ENCODE measurements around the gene ARHGAP29. TPM values are rescaled to one million over a fixed set of nuclear protein-coding genes. Genes with fewer than 3 reads are reported as not detected.

ARHGAP29 gene
- total RNA-seq, 5 donors from 2014 or later (not counting 1 experiment from before 2014, with no cell fraction given) = 0.13 to 0.54 (median 0.18) TPM; not detected in 2

- H3K9me3 ChIP-seq = no peaks in the 10 kb centered on the region
- POLR2A ChIA-PET = no interaction called here
- no peaks in the 10 kb centered on the region for H3K27me3 ChIP-seq (replicated peaks in 1 of 2; ENCODE audit: control insufficient read depth in 2 of 2, extremely low read depth in 1 of 2, insufficient read depth in 2 of 2, low read length in 1 of 2)
- DNase-seq (no peak), ATAC-seq (replicated peaks in 1 of 4) (no peak)
- H3K4me3 Mint-ChIP-seq = no peak overlapping the region
- WGBS (ENCODE audit: insufficient coverage) = no CpG with 5 or more reads among the region's 2 CpGs
- CTCF ChIA-PET = no interaction called here
- H3K27ac Mint-ChIP-seq = no peak overlapping the region
- H3K9me3 Mint-ChIP-seq = no peaks in the 10 kb centered on the region
- H3K4me3 ChIP-seq (ENCODE audit: control insufficient read depth in 1 of 2, extremely low read depth in 1 of 2, low read length in 1 of 2) = no peak overlapping the region
- H3K4me1 ChIP-seq (ENCODE audit: control insufficient read depth in 1 of 2, extremely low read depth in 1 of 2, insufficient read depth in 2 of 2, low read length in 2 of 2) = no peaks in the 10 kb centered on the region
- no peak overlapping the region for H3K27ac ChIP-seq (ENCODE audit: low read length)
- H3K27me3 Mint-ChIP-seq = peaks cover 11 to 25% of the 10 kb centered on the region in 2 donors
- H3K4me1 Mint-ChIP-seq = no peaks in the 10 kb centered on the region
- no peaks in the 10 kb centered on the region for H3K36me3 ChIP-seq (ENCODE audit: control insufficient read depth in 2 of 2, extremely low read depth in 1 of 2, insufficient read depth in 1 of 2, low read length in 1 of 2)
- no peaks in the 10 kb centered on the region for H3K36me3 Mint-ChIP-seq
These were observed 37.7 kb upstream of the ARHGAP29 start for GRCh38 chr1:94275083-94275482.

GRCh38 chr1:94274561-94274960 lies 37.2 kb upstream of the ARHGAP29 start:
- H3K27ac ChIP-seq (ENCODE audit: low read length) = no peak overlapping the region
- H3K36me3 Mint-ChIP-seq = no peaks in the 10 kb centered on the region
- ATAC-seq (replicated peaks in 1 of 4) (no peak), DNase-seq (no peak)
- H3K27me3 ChIP-seq (replicated peaks in 1 of 2; ENCODE audit: control insufficient read depth in 2 of 2, extremely low read depth in 1 of 2, insufficient read depth in 2 of 2, low read length in 1 of 2) = no peaks in the 10 kb centered on the region
- peaks cover 13 to 27% of the 10 kb centered on the region in 2 donors for H3K27me3 Mint-ChIP-seq
- no peaks in the 10 kb centered on the region for H3K9me3 ChIP-seq
- POLR2A ChIA-PET = no interaction called here
- no peaks in the 10 kb centered on the region for H3K4me1 ChIP-seq (ENCODE audit: control insufficient read depth in 1 of 2, extremely low read depth in 1 of 2, insufficient read depth in 2 of 2, low read length in 2 of 2)
- H3K36me3 ChIP-seq (ENCODE audit: control insufficient read depth in 2 of 2, extremely low read depth in 1 of 2, insufficient read depth in 1 of 2, low read length in 1 of 2) = no peaks in the 10 kb centered on the region
- CTCF ChIA-PET = no interaction called here
- H3K9me3 Mint-ChIP-seq = no peaks in the 10 kb centered on the region
- H3K4me3 ChIP-seq (ENCODE audit: control insufficient read depth in 1 of 2, extremely low read depth in 1 of 2, low read length in 1 of 2) = no peak overlapping the region
- no peak overlapping the region for H3K4me3 Mint-ChIP-seq
- H3K4me1 Mint-ChIP-seq = no peaks in the 10 kb centered on the region
- 56% methylated on average over 2 of the region's 2 CpGs for WGBS (ENCODE audit: insufficient coverage)
- H3K27ac Mint-ChIP-seq = no peak overlapping the region

DNA sequence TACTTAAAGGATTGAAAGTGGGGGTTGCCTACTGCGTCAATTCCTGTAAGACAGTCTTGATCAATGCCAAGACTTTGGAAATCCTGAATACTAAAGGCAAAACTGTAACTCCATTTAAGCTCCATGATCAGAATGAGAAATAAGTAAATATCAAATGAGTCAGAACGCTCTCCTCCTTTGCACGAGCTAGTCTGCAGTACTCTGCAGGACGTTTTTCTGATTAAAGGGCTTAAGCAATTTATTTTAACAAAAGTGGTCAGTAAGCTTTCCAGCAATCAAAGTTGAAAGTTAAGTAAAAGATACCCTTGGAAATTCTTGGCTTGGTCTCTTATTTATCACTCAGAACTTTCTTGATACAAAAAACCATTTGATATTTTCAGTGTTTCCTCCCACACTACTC lies 35.7 kb upstream of the ARHGAP29 start:
- ATAC-seq (replicated peaks in 1 of 4) (no peak), DNase-seq (no peak)
- no peak overlapping the region for H3K4me3 Mint-ChIP-seq
- CTCF ChIA-PET = interaction anchor here in 1 of 2 donors (0.5 kb wide), 1 partner anchor 10 kb away, joined by 3 read pairs; no protein-coding TSS in a partner anchor
- H3K9me3 Mint-ChIP-seq = no peaks in the 10 kb centered on the region
- H3K27ac ChIP-seq (ENCODE audit: low read length) = no peak overlapping the region
- H3K27me3 ChIP-seq (replicated peaks in 1 of 2; ENCODE audit: control insufficient read depth in 2 of 2, extremely low read depth in 1 of 2, insufficient read depth in 2 of 2, low read length in 1 of 2) = no peaks in the 10 kb centered on the region
- H3K9me3 ChIP-seq = no peaks in the 10 kb centered on the region
- no peaks in the 10 kb centered on the region for H3K36me3 Mint-ChIP-seq
- no peak overlapping the region for H3K27ac Mint-ChIP-seq
- H3K4me1 ChIP-seq (ENCODE audit: control insufficient read depth in 1 of 2, extremely low read depth in 1 of 2, insufficient read depth in 2 of 2, low read length in 2 of 2) = no peaks in the 10 kb centered on the region
- no peak overlapping the region for H3K4me3 ChIP-seq (ENCODE audit: control insufficient read depth in 1 of 2, extremely low read depth in 1 of 2, low read length in 1 of 2)
- POLR2A ChIA-PET = no interaction called here
- WGBS (ENCODE audit: insufficient coverage) = no CpG with 5 or more reads among the region's 4 CpGs
- no peaks in the 10 kb centered on the region for H3K4me1 Mint-ChIP-seq
- no peaks in the 10 kb centered on the region for H3K36me3 ChIP-seq (ENCODE audit: control insufficient read depth in 2 of 2, extremely low read depth in 1 of 2, insufficient read depth in 1 of 2, low read length in 1 of 2)
- peaks cover 16 to 31% of the 10 kb centered on the region in 2 donors for H3K27me3 Mint-ChIP-seq

GRCh38 chr1:94272388-94272787 lies 35.0 kb upstream of the ARHGAP29 start:
- no peak overlapping the region for H3K27ac Mint-ChIP-seq
- POLR2A ChIA-PET = no interaction called here
- H3K27ac ChIP-seq (ENCODE audit: low read length) = no peak overlapping the region
- no peak for ATAC-seq (replicated peaks in 1 of 4)
- DNase-seq = no peak
- CTCF ChIA-PET = interaction anchor here in 1 of 2 donors (0.5 kb wide), 1 partner anchor 9 kb away, joined by 3 read pairs; no protein-coding TSS in a partner anchor
- H3K36me3 ChIP-seq (ENCODE audit: control insufficient read depth in 2 of 2, extremely low read depth in 1 of 2, insufficient read depth in 1 of 2, low read length in 1 of 2) = no peaks in the 10 kb centered on the region
- WGBS (ENCODE audit: insufficient coverage) = 42% methylated on average over 1 of the region's 1 CpG
- H3K36me3 Mint-ChIP-seq = no peaks in the 10 kb centered on the region
- H3K4me1 ChIP-seq (ENCODE audit: control insufficient read depth in 1 of 2, extremely low read depth in 1 of 2, insufficient read depth in 2 of 2, low read length in 2 of 2) = no peaks in the 10 kb centered on the region
- no peaks in the 10 kb centered on the region for H3K4me1 Mint-ChIP-seq
- H3K4me3 ChIP-seq (ENCODE audit: control insufficient read depth in 1 of 2, extremely low read depth in 1 of 2, low read length in 1 of 2) = no peak overlapping the region
- H3K9me3 Mint-ChIP-seq = no peaks in the 10 kb centered on the region
- H3K27me3 Mint-ChIP-seq = peaks cover 16 to 31% of the 10 kb centered on the region in 2 donors
- H3K9me3 ChIP-seq = no peaks in the 10 kb centered on the region
- no peak overlapping the region for H3K4me3 Mint-ChIP-seq
- no peaks in the 10 kb centered on the region for H3K27me3 ChIP-seq (replicated peaks in 1 of 2; ENCODE audit: control insufficient read depth in 2 of 2, extremely low read depth in 1 of 2, insufficient read depth in 2 of 2, low read length in 1 of 2)

DNA sequence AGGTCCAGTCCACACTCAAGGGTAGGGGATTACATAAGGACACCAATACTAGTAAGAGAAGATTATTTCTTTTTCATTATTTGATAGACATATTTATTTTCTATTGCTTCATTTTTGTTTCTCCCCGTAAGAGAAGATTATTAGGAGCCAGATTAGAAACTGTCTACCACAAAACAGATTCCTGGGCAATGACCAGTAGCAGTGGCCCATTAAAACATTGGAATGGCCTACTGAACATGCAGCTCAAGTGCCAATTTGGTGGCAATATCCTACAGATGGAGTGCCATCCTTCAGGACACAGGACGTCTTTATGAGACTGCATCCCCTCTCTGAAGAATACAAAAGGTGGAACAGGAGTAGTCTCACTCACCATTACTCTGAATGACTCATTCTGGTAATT lies 34.0 kb upstream of the ARHGAP29 start:
- no peaks in the 10 kb centered on the region for H3K9me3 Mint-ChIP-seq
- CTCF ChIA-PET = no interaction called here
- POLR2A ChIA-PET = interaction anchor here in 1 of 2 donors (0.5 kb wide), 1 partner anchor 13 kb away, joined by 8 read pairs; no protein-coding TSS in a partner anchor
- Histone ChIP-seq H3K4me3 (ENCODE audit: control insufficient read depth in 1 of 2, extremely low read depth in 1 of 2, low read length in 1 of 2) (no peak overlapping the region), H3K36me3 (ENCODE audit: control insufficient read depth in 2 of 2, extremely low read depth in 1 of 2, insufficient read depth in 1 of 2, low read length in 1 of 2) (no peaks in the 10 kb centered on the region), H3K27ac (ENCODE audit: low read length) (no peak overlapping the region), H3K9me3 (no peaks in the 10 kb centered on the region), H3K27me3 (replicated peaks in 1 of 2; ENCODE audit: control insufficient read depth in 2 of 2, extremely low read depth in 1 of 2, insufficient read depth in 2 of 2, low read length in 1 of 2) (no peaks in the 10 kb centered on the region), H3K4me1 (ENCODE audit: control insufficient read depth in 1 of 2, extremely low read depth in 1 of 2, insufficient read depth in 2 of 2, low read length in 2 of 2) (no peaks in the 10 kb centered on the region)
- H3K4me1 Mint-ChIP-seq = no peaks in the 10 kb centered on the region
- ATAC-seq (replicated peaks in 1 of 4) (no peak), DNase-seq (no peak)
- no peak overlapping the region for H3K27ac Mint-ChIP-seq
- H3K36me3 Mint-ChIP-seq = no peaks in the 10 kb centered on the region
- no CpG with 5 or more reads among the region's 2 CpGs for WGBS (ENCODE audit: insufficient coverage)
- H3K27me3 Mint-ChIP-seq = peaks cover 17 to 39% of the 10 kb centered on the region in 2 donors
- H3K4me3 Mint-ChIP-seq = no peak overlapping the region

GRCh38 chr1:94270801-94271203 lies 33.4 kb upstream of the ARHGAP29 start:
- Histone ChIP-seq H3K27me3 (replicated peaks in 1 of 2; ENCODE audit: control insufficient read depth in 2 of 2, extremely low read depth in 1 of 2, insufficient read depth in 2 of 2, low read length in 1 of 2) (no peaks in the 10 kb centered on the region), H3K4me3 (ENCODE audit: control insufficient read depth in 1 of 2, extremely low read depth in 1 of 2, low read length in 1 of 2) (no peak overlapping the region), H3K36me3 (ENCODE audit: control insufficient read depth in 2 of 2, extremely low read depth in 1 of 2, insufficient read depth in 1 of 2, low read length in 1 of 2) (no peaks in the 10 kb centered on the region), H3K27ac (ENCODE audit: low read length) (no peak overlapping the region), H3K9me3 (no peaks in the 10 kb centered on the region), H3K4me1 (ENCODE audit: control insufficient read depth in 1 of 2, extremely low read depth in 1 of 2, insufficient read depth in 2 of 2, low read length in 2 of 2) (no peaks in the 10 kb centered on the region)
- ATAC-seq (replicated peaks in 1 of 4) = no peak
- ChIA-PET POLR2A (no interaction called here), CTCF (interaction anchor here in 1 of 2 donors (0.5 kb wide), 1 partner anchor 208 kb away, joined by 3 read pairs; no protein-coding TSS in a partner anchor)
- DNase-seq = no peak
- H3K4me1 Mint-ChIP-seq = no peaks in the 10 kb centered on the region
- no peaks in the 10 kb centered on the region for H3K9me3 Mint-ChIP-seq
- H3K36me3 Mint-ChIP-seq = no peaks in the 10 kb centered on the region
- no peak overlapping the region for H3K4me3 Mint-ChIP-seq
- no peak overlapping the region for H3K27ac Mint-ChIP-seq
- 100% methylated on average over 1 of the region's 2 CpGs for WGBS (ENCODE audit: insufficient coverage)
- peaks cover 20 to 43% of the 10 kb centered on the region in 2 donors for H3K27me3 Mint-ChIP-seq

GRCh38 chr1:94269921-94270320 lies 32.5 kb upstream of the ARHGAP29 start:
- Mint-ChIP-seq H3K9me3 (no peaks in the 10 kb centered on the region), H3K4me3 (no peak overlapping the region), H3K27ac (no peak overlapping the region), H3K27me3 (peaks cover 15 to 38% of the 10 kb centered on the region in 2 donors), H3K36me3 (no peaks in the 10 kb centered on the region), H3K4me1 (no peaks in the 10 kb centered on the region)
- H3K36me3 ChIP-seq (ENCODE audit: control insufficient read depth in 2 of 2, extremely low read depth in 1 of 2, insufficient read depth in 1 of 2, low read length in 1 of 2) = no peaks in the 10 kb centered on the region
- no peaks in the 10 kb centered on the region for H3K27me3 ChIP-seq (replicated peaks in 1 of 2; ENCODE audit: control insufficient read depth in 2 of 2, extremely low read depth in 1 of 2, insufficient read depth in 2 of 2, low read length in 1 of 2)
- no peak overlapping the region for H3K27ac ChIP-seq (ENCODE audit: low read length)
- POLR2A ChIA-PET = no interaction called here
- DNase-seq = no peak
- no peaks in the 10 kb centered on the region for H3K9me3 ChIP-seq
- H3K4me3 ChIP-seq (ENCODE audit: control insufficient read depth in 1 of 2, extremely low read depth in 1 of 2, low read length in 1 of 2) = no peak overlapping the region
- no peaks in the 10 kb centered on the region for H3K4me1 ChIP-seq (ENCODE audit: control insufficient read depth in 1 of 2, extremely low read depth in 1 of 2, insufficient read depth in 2 of 2, low read length in 2 of 2)
- CTCF ChIA-PET = no interaction called here
- ATAC-seq (replicated peaks in 1 of 4) = no peak
- no CpG with 5 or more reads among the region's 2 CpGs for WGBS (ENCODE audit: insufficient coverage)

All from T-cell (primary cell).